Activated T-cell treated with anti-CD3 and anti-CD28 coated beads for 48 hours (primary cell): ENCODE results near the gene HEG1.
"Not testable (repeated sequence)": the region's sequence is repeated elsewhere in the genome, so short reads cannot be mapped to it uniquely, and the experiment has no call there.

Experiments
- DNase-seq: peaks from one replicate; pipeline ENCODE4 v3.0.0-alpha.2; 2020; ENCODE audit warnings: low read depth

Gene HEG1

GRCh38 chr3:124986192-124987143 is 69.3 kb downstream of the HEG1 start:
- DNase-seq = no peak

- DNase-seq = no peak
These were observed 70.4 kb downstream of the HEG1 start for GRCh38 chr3:124985349-124985748.

GRCh38 chr3:124984754-124985153 is 71.0 kb downstream of the HEG1 start:
- DNase-seq = no peak

GRCh38 chr3:124982855-124983254 is 72.9 kb downstream of the HEG1 start:
- no peak for DNase-seq

GRCh38 chr3:124981472-124981871 is 74.3 kb downstream of the HEG1 start:
- no peak for DNase-seq

GRCh38 chr3:124978627-124979026 is 77.2 kb downstream of the HEG1 start:
- no peak for DNase-seq

- DNase-seq = no peak
These were observed 79.4 kb downstream of the HEG1 start for GRCh38 chr3:124976383-124976782.

GRCh38 chr3:124974691-124975090 is 81.1 kb downstream of the HEG1 start:
- DNase-seq = no peak

GRCh38 chr3:124973290-124973689 is 82.5 kb downstream of the HEG1 start:
- DNase-seq = no peak

- no peak for DNase-seq
These were observed 83.3 kb downstream of the HEG1 start for GRCh38 chr3:124972457-124972856.

- DNase-seq = no peak
These were observed 85.7 kb downstream of the HEG1 start for GRCh38 chr3:124969963-124970722.

GRCh38 chr3:124969190-124969589 is 86.6 kb downstream of the HEG1 start:
- no peak for DNase-seq

- DNase-seq = no peak
These were observed 87.8 kb downstream of the HEG1 start for GRCh38 chr3:124967964-124968363.

- DNase-seq = no peak
These were observed 89.0 kb downstream of the HEG1 start for GRCh38 chr3:124966521-124967445.

- DNase-seq = no peak
These were observed 90.4 kb downstream of the HEG1 start for GRCh38 chr3:124965413-124965812.

- no peak for DNase-seq
These were observed 91.4 kb downstream of the HEG1 start for GRCh38 chr3:124964387-124964786.

- DNase-seq = no peak
These were observed 92.0 kb downstream of the HEG1 start for GRCh38 chr3:124963755-124964154.

- DNase-seq = no peak
These were observed 93.3 kb downstream of the HEG1 start for GRCh38 chr3:124962403-124962940.

GRCh38 chr3:124960698-124961097 is 95.1 kb downstream of the HEG1 start:
- no peak for DNase-seq

GRCh38 chr3:124960105-124960504 is 95.7 kb downstream of the HEG1 start:
- DNase-seq = no peak

GRCh38 chr3:124957951-124958350 is 97.8 kb downstream of the HEG1 start:
- DNase-seq = not testable (repeated sequence)
